Endometrial microvascular endothelial cells (primary cell): Measurements from ENCODE around the gene SESN3. TPM values are rescaled to one million over a fixed set of nuclear protein-coding genes. Genes with fewer than 3 reads are reported as not detected.
"Not testable (repeated sequence)": the region's sequence is repeated elsewhere in the genome, so short reads cannot be mapped to it uniquely, and the experiment has no call there.

ENCODE experiments used
- in situ Hi-C: cut with HindIII; loops from 2 replicates; pipeline ENCODE4 v1.10.0; 2017; ENCODE audit warnings: low sequenced_read_pairs, low pct_unique_long_range_greater_than_20kb; ENCODE audit errors: inconsistent ontology term
- total RNA-seq: library from RNA; depleted of rRNA; stranded (reverse); fragments of >200 nt; gene quantifications from one replicate; pipeline ENCODE4 v1.2.3, GENCODE V29; 2015; ENCODE audit errors: inconsistent ontology term

The SESN3 gene
- total RNA-seq, 1 donor from 2014 or later = 1.8 TPM

DNA sequence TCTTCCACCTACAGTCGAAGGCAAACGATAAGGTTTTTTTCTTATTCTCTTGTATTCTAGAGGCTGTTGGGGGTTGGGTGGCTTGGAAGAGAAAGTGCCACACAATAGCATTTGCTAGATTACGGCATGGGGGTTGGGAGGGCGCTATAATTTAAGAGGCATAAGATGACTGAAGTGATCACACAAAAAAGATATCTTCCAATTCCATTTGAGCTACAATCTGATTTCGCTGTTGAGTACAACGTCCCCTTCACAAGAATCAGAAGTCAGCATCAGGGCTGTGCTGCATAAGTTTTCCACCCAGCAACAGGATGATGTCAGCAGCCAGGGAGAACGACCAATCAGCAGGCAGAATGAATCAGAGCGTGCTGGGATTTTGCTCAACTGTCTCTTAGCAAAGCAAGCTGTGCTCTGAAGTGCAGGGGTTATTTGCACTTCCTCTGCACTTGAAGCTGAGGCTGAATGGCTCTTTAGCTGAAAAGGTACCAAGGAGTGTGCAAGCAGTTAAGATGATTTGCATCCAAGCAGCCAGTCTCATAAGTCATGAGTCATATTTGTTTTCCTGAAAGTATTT lies 23.2 kb upstream of the SESN3 start:
- in situ Hi-C loops = no loop called here

DNA sequence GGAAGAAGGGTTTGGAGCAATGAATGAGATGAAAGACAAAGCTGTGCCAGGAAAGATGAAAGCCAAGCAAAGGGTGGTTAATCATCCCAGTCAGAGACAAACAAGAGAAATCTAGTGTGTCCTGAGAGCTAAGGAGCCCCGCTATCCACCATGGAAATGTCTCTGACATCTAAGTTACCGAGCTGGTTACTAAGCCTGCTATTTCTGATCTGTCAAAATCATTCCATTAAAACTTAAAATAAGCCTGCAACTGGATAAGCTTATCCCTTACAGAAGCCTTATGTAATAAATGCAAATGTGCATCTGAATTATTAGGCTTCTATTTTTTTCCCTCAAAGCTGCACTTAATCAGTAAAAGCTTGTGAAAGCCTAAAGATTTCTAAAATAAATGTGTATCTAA lies 22.1 kb upstream of the SESN3 start:
- in situ Hi-C loops = no loop called here

DNA sequence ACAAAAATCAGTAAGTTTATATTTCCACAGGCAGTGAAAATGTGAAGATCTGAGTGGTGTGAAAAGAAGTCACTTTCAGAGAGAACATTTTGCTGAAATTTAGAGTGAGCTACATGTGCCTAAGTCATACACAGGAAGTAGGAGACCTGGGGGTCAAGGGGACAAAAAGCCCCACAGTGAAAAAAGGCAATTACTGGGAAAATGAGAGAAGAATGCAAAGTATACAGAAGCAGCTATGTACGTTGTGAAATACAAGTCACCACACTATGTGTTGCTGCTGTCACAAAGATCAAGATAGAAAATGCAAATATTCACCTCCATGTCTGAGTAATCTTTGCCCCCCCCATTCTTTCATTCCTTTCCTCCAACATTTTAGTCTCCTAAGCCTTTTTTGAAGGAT lies 21.6 kb upstream of the SESN3 start:
- in situ Hi-C loops = no loop called here

DNA sequence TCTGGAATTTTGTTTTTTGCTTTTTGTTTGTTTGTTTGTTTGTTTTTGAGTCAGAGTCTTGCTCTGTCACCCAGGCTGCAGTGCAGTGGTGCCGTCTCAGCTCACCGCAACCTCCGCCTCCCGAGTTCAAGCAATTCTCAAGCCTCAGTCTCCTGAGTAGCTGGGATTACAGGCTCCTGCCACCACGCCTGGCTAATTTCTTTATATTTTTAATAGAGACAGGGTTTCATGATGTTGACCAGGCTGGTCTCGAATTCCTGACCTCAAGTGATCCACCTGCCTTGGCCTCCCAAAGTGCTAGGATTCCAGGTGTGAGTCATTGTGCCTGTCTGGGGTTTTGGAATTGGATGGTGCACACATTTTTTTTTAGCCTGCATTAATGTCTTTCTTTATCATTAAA lies 20.9 kb upstream of the SESN3 start:
- in situ Hi-C loops = not testable (repeated sequence)

DNA sequence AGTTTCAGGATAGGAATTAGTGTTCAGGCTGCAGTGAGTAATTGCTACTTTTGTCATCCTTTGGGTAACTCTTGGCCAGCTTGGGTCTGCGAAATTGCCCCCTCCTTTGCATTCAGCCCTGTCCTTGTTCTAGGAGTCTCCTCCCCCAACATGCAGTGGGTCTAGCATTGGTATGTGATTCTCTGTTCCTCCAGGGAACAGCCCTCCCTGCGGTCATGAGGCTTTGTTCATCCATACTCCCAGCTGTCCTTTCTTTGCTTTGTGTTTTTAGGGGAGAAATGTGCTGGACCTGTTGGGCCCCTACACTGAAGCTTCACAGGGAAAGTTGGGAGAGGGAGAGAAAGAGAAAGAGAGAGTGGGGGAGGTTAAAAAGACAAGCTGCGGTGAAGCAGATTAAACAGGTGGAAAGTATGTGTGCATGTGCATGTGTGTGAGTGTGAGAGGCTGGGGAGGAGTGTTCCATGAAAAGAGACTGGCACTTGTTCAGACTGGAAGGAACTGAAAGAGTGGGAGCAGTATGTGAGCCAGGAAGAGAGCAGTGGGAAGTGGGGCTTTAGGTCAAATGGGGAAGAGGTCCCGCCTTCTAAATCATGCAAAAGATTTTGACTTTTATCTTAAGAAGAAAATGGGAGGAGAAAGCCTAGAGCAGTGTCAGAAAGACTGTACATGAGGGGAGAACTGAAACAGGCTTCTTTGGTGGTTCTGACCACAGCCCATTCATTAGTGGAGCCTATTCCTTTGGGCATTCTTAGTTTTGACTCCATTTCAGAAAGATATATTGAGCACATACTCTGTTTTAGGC lies 17.9 kb upstream of the SESN3 start:
- in situ Hi-C loops = no loop called here

DNA sequence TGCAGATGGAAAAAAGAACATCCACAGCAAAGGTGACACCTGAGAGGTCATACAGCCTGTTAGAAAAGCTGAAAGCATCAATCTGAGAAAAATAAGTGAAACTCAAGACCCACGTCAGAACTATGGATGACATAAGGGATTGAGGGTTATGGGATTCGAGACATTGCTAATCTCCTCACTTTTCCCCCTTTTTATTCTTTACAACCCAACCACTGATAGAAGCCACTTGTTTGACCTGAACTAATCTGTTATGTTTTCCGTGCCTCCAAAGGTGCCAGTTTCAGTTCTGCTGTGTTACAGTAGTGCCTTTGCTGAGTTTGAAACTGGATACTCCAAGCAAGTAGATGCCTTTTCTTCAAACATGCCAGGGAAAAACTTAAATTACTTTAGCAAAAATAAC lies 16.9 kb upstream of the SESN3 start:
- in situ Hi-C loops = no loop called here

DNA sequence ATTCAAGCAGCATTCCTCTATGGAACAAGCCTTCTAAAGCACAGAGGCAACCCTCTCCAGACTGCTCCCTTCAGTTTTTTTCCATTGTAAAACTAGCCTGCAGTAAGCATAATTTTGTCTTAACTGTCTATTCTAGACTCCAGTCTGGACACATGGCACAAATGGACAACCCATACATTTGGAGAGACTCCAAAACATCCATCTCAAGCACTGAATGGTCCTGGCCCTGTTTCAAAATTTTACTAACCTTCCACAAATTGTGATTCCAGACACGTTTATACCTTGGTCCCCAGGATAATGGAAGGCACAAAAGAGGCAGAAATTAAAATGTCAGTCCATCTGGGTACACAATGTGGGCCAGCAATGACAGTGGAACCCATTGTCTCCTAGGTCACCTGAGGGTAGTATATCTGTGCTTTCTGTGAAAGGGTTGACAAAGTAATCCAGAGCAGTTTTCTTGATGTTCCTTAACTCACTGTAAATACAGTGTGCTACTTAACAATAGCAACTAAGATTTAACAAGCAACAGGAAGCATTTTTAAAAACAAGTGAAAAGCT lies 16.2 kb upstream of the SESN3 start:
- in situ Hi-C loops = no loop called here

DNA sequence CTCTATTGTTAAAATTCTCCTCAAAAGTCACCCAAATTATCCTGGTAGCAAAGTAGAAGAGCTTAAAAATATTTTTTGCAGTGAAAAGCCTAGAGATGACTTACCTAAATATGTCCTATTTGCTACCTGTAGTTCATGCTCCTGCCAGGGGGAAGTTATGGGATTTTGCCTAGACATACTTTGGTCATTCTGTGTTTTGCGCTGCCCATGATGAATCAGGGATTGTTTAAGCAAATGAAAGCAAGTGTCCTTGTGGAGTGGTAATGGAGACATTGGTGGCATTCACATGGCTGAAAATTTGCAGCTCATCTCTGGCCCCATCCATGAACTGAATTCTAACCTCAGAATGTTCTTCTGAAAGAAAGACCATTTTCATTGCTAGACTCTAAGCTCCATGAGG lies 14.6 kb upstream of the SESN3 start:
- in situ Hi-C loops = no loop called here

DNA sequence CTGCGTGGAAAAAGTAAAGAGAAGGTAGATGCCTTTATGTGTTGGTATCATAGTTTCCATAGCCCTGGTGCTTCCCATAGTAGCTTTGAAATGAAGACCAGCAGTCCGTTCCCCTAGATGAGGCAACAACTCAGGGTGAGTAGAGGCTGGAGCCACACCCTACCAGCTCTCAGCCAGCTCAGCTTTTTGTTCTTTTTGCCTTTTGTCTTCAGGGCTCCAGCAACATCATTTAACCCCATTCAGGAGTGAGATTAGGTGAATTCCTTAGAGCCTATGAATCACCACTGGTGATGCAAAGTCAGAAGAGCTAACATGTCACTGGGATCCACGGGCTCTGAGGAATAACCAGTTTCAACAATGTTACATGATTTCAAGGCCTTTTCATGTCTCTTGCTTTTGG lies 14.0 kb upstream of the SESN3 start:
- in situ Hi-C loops = no loop called here

DNA sequence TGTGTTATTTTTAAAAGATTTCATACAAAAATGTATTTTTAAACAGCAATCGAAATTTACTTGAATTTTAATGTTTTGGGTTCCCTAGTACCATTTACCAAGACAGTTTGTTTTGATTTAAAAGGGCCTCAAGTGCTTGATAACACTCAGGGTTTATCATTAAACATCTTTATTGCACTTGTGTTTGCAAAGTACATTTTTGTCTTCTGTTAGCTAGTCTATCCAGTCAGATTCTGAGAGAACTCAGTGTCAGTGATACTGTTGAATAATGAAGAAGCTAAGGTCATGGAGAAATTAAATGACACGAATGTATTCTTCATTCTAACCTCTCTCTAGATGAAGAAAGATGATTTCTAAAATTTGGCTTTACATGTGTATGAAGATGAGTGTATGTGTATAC lies 12.7 kb upstream of the SESN3 start:
- in situ Hi-C loops = no loop called here

DNA sequence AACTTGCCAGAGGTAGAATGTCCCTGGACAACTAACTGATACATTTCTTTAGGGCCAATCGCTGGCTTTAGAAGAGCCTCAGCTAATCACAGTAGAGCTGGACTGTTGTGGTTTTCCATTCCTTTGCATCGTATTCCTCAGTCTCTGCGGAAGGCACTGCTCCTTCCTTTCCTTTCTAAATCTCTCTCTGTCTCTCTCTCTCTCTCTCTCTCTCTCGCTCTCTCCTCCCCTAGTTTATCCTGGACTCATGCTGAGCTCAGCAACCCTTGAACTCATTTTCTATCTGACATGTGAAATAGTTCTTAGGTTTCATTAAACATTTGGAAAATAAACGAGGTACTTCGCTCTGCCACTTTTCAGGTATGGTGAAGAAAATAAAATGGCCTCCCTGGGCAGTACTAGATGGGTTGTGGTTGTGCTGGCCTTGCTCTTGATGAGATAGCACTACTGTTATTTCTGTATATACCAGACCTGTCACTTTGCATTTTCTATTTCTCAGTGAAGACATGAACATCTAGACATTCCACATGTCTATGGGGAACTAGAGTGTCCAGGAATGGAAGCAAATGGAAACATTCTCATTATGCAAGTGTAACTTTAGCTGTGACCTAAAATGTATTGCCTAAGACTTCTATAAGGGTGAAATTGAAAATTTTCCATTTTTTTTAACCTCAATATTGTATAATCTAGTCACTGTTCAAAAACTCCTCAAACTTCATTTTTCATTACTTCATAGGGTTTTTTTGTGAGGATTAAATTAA lies 12.0 kb upstream of the SESN3 start:
- in situ Hi-C loops = no loop called here

DNA sequence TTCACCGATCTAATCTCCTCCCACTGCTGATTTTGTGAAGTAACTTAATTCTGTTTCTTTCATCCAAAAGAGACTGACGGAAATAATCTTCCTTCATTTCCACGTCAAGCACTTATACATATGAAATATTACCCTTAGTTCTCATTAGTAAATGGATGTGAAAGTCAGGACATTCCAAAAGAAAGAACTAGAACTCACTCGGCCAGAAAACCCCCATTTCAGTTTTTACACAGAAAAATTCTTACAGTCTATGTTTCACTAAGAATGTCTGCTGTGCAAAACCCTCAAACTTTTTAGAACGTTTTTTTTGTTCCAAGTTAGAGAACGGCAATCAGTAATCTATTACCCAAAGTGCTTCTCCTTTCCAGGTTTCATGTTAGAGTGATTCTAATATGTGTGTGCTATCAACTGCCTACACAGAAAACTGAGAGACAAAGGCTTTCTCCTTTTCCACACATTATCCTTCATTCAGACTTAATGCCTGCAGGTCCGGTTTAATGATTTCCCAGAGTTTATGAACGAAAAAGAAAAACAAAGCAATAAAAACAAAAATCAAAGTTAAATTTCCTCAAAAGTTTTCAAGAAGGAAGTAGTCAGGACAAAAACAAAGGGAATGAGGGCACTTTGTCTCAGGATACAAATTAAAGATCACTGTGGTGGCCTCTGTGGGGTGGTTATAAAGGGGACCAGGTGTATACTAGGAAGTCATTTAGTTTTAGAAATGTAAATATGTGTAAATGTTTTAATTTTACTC lies 11.3 kb upstream of the SESN3 start:
- in situ Hi-C loops = no loop called here

DNA sequence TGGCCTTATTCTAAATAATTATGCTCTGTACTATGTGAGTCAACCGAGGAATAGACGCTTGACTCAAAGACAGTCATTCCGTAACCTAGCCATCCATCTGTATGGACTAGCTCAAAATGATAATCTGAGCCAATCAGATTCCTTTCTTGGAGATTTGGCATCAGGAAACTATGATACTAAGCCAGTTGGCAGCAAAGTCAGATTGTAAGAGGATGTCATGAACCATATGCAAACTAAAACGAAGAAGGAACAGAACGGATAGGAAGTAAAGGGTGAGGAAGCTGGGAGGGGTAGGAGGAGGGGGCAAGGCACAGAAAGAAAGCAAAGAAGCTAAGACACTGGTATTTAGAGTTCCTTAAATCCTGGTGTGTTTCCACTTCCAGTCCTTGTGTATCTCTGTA lies 10.7 kb upstream of the SESN3 start:
- in situ Hi-C loops = no loop called here

DNA sequence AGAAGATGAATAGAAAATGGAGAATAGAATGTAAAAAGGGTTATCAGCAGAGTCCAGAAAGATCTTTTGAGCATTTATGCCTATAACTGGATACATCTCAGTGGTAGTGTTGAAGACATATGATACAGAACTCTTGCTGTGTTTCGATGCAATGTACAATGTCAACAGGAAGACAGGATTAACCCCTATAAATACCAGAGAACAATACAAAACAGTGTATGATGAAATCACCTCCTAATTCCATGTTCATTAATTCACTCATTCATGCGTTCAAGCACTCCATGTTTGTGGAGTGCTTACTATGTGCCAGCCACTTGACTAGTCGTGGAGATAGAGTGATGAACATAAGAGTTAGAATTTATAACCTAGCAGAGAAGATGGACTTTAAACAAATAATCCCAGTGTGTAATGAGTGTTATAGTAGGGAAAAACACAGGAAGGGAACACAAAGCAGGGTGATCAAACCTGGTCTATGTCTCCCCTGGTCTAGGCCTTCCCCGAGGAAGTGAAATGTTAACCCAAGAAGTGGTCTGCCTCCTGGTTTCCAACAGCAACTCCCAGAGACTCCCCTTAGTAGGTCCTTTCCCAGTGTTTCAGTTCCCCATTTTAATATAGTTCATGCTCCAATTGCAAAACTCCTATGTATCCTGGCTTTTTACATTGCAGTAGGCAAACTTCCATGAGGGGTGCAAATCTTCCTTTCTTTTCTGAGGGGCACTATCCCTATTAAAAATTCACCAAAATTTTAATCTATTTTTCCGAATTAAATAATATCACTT lies 9.1 kb upstream of the SESN3 start:
- in situ Hi-C loops = no loop called here

DNA sequence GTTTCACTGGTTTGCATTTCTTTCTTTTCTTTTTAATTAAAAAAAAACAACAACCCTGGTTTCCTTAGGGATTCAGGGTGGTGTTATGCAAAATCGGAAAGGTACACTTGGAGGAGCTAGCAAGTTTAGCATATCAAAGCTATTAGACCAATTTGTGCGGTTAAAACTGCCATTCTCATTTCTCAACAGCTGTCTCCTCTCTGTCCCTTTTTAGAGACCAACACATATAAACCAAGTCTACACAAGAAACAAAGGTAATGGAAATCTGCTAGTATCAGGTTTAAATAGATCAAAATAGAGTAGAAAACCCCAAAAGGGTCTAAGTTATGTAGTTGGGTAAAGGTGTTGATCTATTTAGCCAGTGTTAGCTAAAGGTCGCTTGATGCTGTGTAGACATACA lies 1.7 kb upstream of the SESN3 start:
- in situ Hi-C loops = no loop called here

DNA sequence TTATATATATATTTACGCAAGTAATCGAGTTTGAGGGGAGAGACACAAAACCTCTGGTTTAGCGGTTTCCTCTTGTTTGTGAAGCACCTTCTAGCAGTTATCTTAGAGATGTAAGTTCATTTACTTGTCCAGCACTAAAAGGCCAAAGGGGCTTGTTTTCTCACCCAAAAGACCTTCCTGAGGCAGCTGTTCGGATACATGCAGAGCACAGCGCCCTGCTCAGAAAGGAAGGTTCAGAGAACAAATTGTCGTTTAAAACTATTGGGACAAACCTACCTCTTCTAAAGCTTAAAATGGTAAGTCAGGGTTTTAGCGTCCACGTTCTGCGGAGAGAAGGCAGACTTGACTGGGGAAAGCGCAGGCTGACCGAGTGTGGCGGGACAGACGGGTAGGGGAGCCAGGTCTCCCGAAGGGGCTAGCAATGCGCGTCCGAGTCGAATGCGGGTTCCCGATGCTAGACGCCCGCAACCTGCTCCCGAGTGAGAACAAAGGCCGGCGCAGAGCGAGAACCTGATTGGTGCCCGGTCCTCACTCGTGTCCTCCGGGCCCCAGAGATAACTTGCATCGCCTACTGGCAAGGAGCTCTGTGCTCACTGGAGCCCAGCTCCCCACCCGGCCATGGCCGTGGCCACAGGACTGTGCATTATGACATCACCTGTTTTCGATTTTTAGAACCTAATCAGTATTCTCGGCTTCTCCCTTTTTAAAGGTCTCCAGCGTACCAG lies 1.0 kb upstream of the SESN3 start:
- in situ Hi-C loops = no loop called here

DNA sequence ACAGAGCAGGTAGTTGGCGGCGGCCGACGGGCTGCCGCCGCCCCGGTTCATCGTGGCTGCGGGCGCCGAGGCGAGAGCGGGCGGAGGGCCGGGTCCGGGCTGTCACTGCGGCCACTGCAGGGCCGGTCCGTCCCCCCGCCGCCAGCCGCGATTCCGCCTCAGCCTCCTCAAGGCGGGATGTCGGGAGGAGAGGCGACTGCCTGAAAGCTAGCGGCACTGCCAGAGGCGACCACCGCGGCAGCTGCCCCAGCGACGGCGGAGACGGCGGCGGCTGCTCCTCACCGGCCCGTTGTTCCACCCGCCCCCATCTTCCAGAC lies 234 bp downstream of the SESN3 start:
- in situ Hi-C loops = no loop called here
